ENCODE data around the gene RLF. TPM values are rescaled to one million over a fixed set of nuclear protein-coding genes. Genes with fewer than 3 reads are reported as not detected.

Gene RLF
- polyA plus RNA-seq, 4 donors, result 3.2 to 19.0 (median 4.1) TPM

DNA sequence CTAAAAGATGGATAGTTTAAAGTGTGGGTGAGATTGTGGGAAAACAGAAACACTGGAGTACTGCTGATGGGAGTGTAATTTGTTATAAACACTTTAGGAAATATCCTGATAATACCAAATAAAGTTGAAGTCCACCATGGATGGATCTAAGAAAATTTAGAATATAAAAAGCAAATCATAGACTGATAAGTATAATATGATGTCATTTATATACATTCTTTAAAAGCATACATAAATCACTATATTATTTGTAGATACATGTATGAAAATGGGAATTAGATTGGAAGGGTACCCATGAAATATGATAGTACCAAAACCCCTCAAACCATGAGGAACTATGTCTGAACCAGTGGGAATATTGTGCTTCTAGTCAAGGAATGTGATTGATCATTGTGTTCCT lies 104.7 kb downstream of the RLF start:
- H3K4me3 ChIP-seq (ENCODE audit: low read depth in 1 of 3, low read length in 3 of 3), result no peak overlapping the region
- no peaks in the 10 kb centered on the region for H3K4me1 ChIP-seq (ENCODE audit: control insufficient read depth in 3 of 3, insufficient read depth in 2 of 3, low read depth in 1 of 3, low read length in 2 of 3)
- DNase-seq, result no peak
- no peaks in the 10 kb centered on the region for H3K27me3 ChIP-seq (ENCODE audit: control insufficient read depth in 3 of 3, insufficient read depth in 3 of 3, low read length in 3 of 3)
- H3K9me3 ChIP-seq (ENCODE audit: control insufficient read depth in 2 of 2, insufficient read depth in 1 of 2, low read depth in 1 of 2, low read length in 1 of 2), result no peaks in the 10 kb centered on the region
- H3K36me3 ChIP-seq (ENCODE audit: control insufficient read depth in 3 of 3, insufficient read depth in 2 of 3, low read depth in 1 of 3, low read length in 3 of 3), result peaks cover 7 to 41% (median 25%) of the 10 kb centered on the region in 3 donors
- no peak overlapping the region for H3K27ac ChIP-seq (ENCODE audit: low read depth in 1 of 3, low read length in 2 of 3)
- FAIRE-seq, result no peak

- Histone ChIP-seq H3K4me1 (ENCODE audit: control insufficient read depth in 3 of 3, insufficient read depth in 2 of 3, low read depth in 1 of 3, low read length in 2 of 3) (no peaks in the 10 kb centered on the region), H3K27ac (ENCODE audit: low read depth in 1 of 3, low read length in 2 of 3) (no peak overlapping the region), H3K9me3 (ENCODE audit: control insufficient read depth in 2 of 2, insufficient read depth in 1 of 2, low read depth in 1 of 2, low read length in 1 of 2) (no peaks in the 10 kb centered on the region), H3K4me3 (ENCODE audit: low read depth in 1 of 3, low read length in 3 of 3) (no peak overlapping the region), H3K27me3 (ENCODE audit: control insufficient read depth in 3 of 3, insufficient read depth in 3 of 3, low read length in 3 of 3) (no peaks in the 10 kb centered on the region), H3K36me3 (ENCODE audit: control insufficient read depth in 3 of 3, insufficient read depth in 2 of 3, low read depth in 1 of 3, low read length in 3 of 3) (peaks cover 8 to 35% (median 20%) of the 10 kb centered on the region in 3 donors)
- FAIRE-seq (no peak), DNase-seq (no peak)
- 93 to 95% (median 95%) methylated on average over 6 of the region's 6 CpGs for WGBS, 3 donors
These were observed 105.8 kb downstream of the RLF start for GRCh38 chr1:40266786-40267535.

DNA sequence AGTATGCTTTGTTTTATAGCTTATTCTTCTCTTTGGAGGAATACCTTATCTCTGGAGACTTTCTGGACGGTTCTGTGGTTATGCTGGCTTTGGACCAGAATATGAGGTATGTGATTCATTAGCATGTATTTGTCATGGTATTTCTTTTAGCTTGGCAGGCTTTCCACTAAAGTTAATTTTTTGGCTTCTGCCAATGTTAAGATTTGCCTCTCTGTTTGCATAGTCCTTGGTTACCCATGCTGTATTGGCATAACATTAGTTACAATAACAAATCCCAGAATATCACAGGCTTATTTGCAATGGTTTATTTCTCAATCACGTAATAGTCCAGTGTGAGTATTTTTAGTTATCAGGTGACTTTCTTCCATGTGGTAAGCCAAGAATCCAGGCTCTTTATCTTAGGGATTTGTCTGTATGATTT lies 106.6 kb downstream of the RLF start:
- Histone ChIP-seq H3K36me3 (ENCODE audit: control insufficient read depth in 3 of 3, insufficient read depth in 2 of 3, low read depth in 1 of 3, low read length in 3 of 3) (peaks cover 8 to 35% (median 18%) of the 10 kb centered on the region in 3 donors), H3K4me1 (ENCODE audit: control insufficient read depth in 3 of 3, insufficient read depth in 2 of 3, low read depth in 1 of 3, low read length in 2 of 3) (no peaks in the 10 kb centered on the region), H3K27me3 (ENCODE audit: control insufficient read depth in 3 of 3, insufficient read depth in 3 of 3, low read length in 3 of 3) (no peaks in the 10 kb centered on the region), H3K4me3 (ENCODE audit: low read depth in 1 of 3, low read length in 3 of 3) (no peak overlapping the region), H3K9me3 (ENCODE audit: control insufficient read depth in 2 of 2, insufficient read depth in 1 of 2, low read depth in 1 of 2, low read length in 1 of 2) (no peaks in the 10 kb centered on the region), H3K27ac (ENCODE audit: low read depth in 1 of 3, low read length in 2 of 3) (no peak overlapping the region)
- 72 to 78% (median 75%) methylated on average over 2 of the region's 2 CpGs for WGBS, 3 donors
- FAIRE-seq (no peak), DNase-seq (no peak)

DNA sequence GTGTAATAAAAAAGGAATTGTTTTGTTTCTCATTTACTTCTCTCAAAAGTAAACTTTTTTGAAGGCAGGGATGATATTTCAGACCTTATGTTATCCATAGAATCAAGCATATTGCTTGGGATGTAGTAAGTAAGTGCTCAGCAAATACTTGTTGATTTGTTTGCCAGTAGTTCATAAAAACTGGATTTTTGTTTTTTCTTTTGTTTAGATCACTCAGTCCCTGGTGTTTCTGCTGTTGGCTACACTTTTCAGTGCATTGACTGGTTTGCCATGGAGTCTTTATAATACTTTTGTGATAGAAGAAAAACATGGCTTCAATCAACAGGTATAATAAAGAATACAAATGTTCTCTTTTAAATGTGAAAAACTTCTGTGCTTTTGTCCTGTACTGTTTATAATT lies 107.0 kb downstream of the RLF start:
- Histone ChIP-seq H3K4me3 (ENCODE audit: low read depth in 1 of 3, low read length in 3 of 3) (no peak overlapping the region), H3K9me3 (ENCODE audit: control insufficient read depth in 2 of 2, insufficient read depth in 1 of 2, low read depth in 1 of 2, low read length in 1 of 2) (no peaks in the 10 kb centered on the region), H3K27ac (ENCODE audit: low read depth in 1 of 3, low read length in 2 of 3) (no peak overlapping the region), H3K36me3 (ENCODE audit: control insufficient read depth in 3 of 3, insufficient read depth in 2 of 3, low read depth in 1 of 3, low read length in 3 of 3) (peaks cover 6 to 35% (median 18%) of the 10 kb centered on the region in 3 donors), H3K27me3 (ENCODE audit: control insufficient read depth in 3 of 3, insufficient read depth in 3 of 3, low read length in 3 of 3) (no peaks in the 10 kb centered on the region), H3K4me1 (ENCODE audit: control insufficient read depth in 3 of 3, insufficient read depth in 2 of 3, low read depth in 1 of 3, low read length in 2 of 3) (no peaks in the 10 kb centered on the region)
- DNase-seq (no peak), FAIRE-seq (no peak)

DNA sequence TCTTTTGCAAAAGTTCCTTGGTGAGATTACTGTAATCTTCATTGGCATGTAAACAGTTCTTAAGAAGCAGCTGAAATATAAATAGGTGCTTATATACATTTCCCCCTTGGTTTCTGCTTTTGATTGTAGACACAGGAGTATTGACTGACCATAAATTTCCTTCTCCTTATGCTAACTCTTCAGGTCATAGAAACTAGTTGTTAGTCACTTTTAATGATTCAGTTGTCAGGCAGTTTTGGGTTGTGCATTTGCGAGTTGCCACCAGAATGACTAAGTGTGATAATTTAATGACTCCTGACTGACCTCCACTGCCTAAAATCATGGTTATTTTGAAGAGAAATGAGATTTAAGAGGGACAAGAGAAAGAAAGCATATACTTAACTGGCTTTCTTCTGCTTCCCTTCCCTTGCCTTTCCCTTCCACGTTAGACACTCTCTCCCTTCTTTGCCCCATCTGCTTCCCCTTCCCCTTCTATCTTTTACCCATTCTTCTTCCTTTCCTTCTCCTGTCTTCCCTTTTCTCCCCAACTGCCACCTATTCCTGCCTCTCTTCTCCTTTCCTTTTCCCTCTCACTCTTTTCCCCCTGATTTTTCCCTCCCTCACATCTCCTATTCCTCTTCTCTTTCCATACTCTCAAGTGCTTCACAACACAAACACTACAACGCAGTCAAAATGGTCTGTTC lies 109.1 kb downstream of the RLF start:
- no peak overlapping the region for H3K4me3 ChIP-seq (ENCODE audit: low read depth in 1 of 3, low read length in 3 of 3)
- H3K36me3 ChIP-seq (ENCODE audit: control insufficient read depth in 3 of 3, insufficient read depth in 2 of 3, low read depth in 1 of 3, low read length in 3 of 3), result peaks cover 10 to 29% (median 17%) of the 10 kb centered on the region in 3 donors
- no peaks in the 10 kb centered on the region for H3K9me3 ChIP-seq (ENCODE audit: control insufficient read depth in 2 of 2, insufficient read depth in 1 of 2, low read depth in 1 of 2, low read length in 1 of 2)
- no peaks in the 10 kb centered on the region for H3K27me3 ChIP-seq (ENCODE audit: control insufficient read depth in 3 of 3, insufficient read depth in 3 of 3, low read length in 3 of 3)
- peaks cover 0 to 7% (median 2%) of the 10 kb centered on the region in 3 donors for H3K4me1 ChIP-seq (ENCODE audit: control insufficient read depth in 3 of 3, insufficient read depth in 2 of 3, low read depth in 1 of 3, low read length in 2 of 3)
- FAIRE-seq (no peak), DNase-seq (no peak)
- WGBS, 3 donors, result 60 to 71% (median 65%) methylated on average over 3 of the region's 3 CpGs
- no peak overlapping the region for H3K27ac ChIP-seq (ENCODE audit: low read depth in 1 of 3, low read length in 2 of 3)

GRCh38 chr1:40272653-40273213 lies 111.5 kb downstream of the RLF start:
- H3K36me3 ChIP-seq (ENCODE audit: control insufficient read depth in 3 of 3, insufficient read depth in 2 of 3, low read depth in 1 of 3, low read length in 3 of 3), result peaks cover 8 to 24% (median 10%) of the 10 kb centered on the region in 3 donors
- no peak overlapping the region for H3K4me3 ChIP-seq (ENCODE audit: low read depth in 1 of 3, low read length in 3 of 3)
- no peak for DNase-seq
- H3K9me3 ChIP-seq (ENCODE audit: control insufficient read depth in 2 of 2, insufficient read depth in 1 of 2, low read depth in 1 of 2, low read length in 1 of 2), result no peaks in the 10 kb centered on the region
- 89 to 97% (median 93%) methylated on average over 3 of the region's 3 CpGs for WGBS, 3 donors
- no peak overlapping the region for H3K27ac ChIP-seq (ENCODE audit: low read depth in 1 of 3, low read length in 2 of 3)
- no peaks in the 10 kb centered on the region for H3K27me3 ChIP-seq (ENCODE audit: control insufficient read depth in 3 of 3, insufficient read depth in 3 of 3, low read length in 3 of 3)
- FAIRE-seq, result no peak
- peaks cover 0 to 7% (median 2%) of the 10 kb centered on the region in 3 donors for H3K4me1 ChIP-seq (ENCODE audit: control insufficient read depth in 3 of 3, insufficient read depth in 2 of 3, low read depth in 1 of 3, low read length in 2 of 3)

- Histone ChIP-seq H3K27ac (ENCODE audit: low read depth in 1 of 3, low read length in 2 of 3) (peak overlapping the region in 1 of 3 donors; percentile 51), H3K4me1 (ENCODE audit: control insufficient read depth in 3 of 3, insufficient read depth in 2 of 3, low read depth in 1 of 3, low read length in 2 of 3) (peaks cover 0 to 7% (median 2%) of the 10 kb centered on the region in 3 donors), H3K36me3 (ENCODE audit: control insufficient read depth in 3 of 3, insufficient read depth in 2 of 3, low read depth in 1 of 3, low read length in 3 of 3) (peaks cover 5 to 22% (median 8%) of the 10 kb centered on the region in 3 donors), H3K9me3 (ENCODE audit: control insufficient read depth in 2 of 2, insufficient read depth in 1 of 2, low read depth in 1 of 2, low read length in 1 of 2) (no peaks in the 10 kb centered on the region), H3K4me3 (ENCODE audit: low read depth in 1 of 3, low read length in 3 of 3) (no peak overlapping the region), H3K27me3 (ENCODE audit: control insufficient read depth in 3 of 3, insufficient read depth in 3 of 3, low read length in 3 of 3) (no peaks in the 10 kb centered on the region)
- no peak for FAIRE-seq
- WGBS, 3 donors, result 27 to 57% (median 40%) methylated on average over 4 of the region's 4 CpGs
- DNase-seq, result peak; percentile 34
These were observed 112.5 kb downstream of the RLF start for GRCh38 chr1:40273547-40274166.

- no peak for FAIRE-seq
- H3K9me3 ChIP-seq (ENCODE audit: control insufficient read depth in 2 of 2, insufficient read depth in 1 of 2, low read depth in 1 of 2, low read length in 1 of 2), result no peaks in the 10 kb centered on the region
- no peak for DNase-seq
- H3K27me3 ChIP-seq (ENCODE audit: control insufficient read depth in 3 of 3, insufficient read depth in 3 of 3, low read length in 3 of 3), result no peaks in the 10 kb centered on the region
- H3K4me1 ChIP-seq (ENCODE audit: control insufficient read depth in 3 of 3, insufficient read depth in 2 of 3, low read depth in 1 of 3, low read length in 2 of 3), result peaks cover 0 to 7% (median 2%) of the 10 kb centered on the region in 3 donors
- H3K27ac ChIP-seq (ENCODE audit: low read depth in 1 of 3, low read length in 2 of 3), result peak overlapping the region in 1 of 3 donors; percentile 51
- 93 to 95% (median 93%) methylated on average over 2 of the region's 2 CpGs for WGBS, 3 donors
- peaks cover 4 to 20% (median 8%) of the 10 kb centered on the region in 3 donors for H3K36me3 ChIP-seq (ENCODE audit: control insufficient read depth in 3 of 3, insufficient read depth in 2 of 3, low read depth in 1 of 3, low read length in 3 of 3)
- no peak overlapping the region for H3K4me3 ChIP-seq (ENCODE audit: low read depth in 1 of 3, low read length in 3 of 3)
These were observed 113.1 kb downstream of the RLF start for GRCh38 chr1:40274331-40274730.
